Hepatic stellate cell (primary cell): ENCODE results near the gene C7orf25.

Experiments used
- DNase-seq: peaks from one replicate; pipeline ENCODE4 v3.0.0; 2011; ENCODE audit warnings: low spot score

C7orf25 gene

DNA sequence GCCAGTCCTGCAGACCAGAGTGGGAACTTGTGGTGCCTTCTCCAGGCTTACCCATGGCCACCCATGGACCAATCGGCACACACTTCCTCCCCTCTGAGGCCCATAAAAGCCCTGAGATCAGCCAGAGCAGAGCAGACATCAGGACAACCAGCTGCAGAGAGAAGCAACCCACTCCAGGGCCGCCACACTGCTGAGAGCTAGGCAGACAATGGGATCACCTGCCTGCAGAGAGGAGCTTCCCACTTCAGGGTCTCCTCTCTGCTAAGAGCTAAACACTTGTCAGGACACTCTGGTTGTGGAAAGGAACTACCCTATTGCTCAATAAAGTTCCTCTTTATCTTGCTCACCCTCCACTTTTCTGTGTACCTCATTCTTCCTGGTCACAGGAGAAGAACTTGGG is 34.0 kb downstream of the C7orf25 start:
- DNase-seq: no peak

DNA sequence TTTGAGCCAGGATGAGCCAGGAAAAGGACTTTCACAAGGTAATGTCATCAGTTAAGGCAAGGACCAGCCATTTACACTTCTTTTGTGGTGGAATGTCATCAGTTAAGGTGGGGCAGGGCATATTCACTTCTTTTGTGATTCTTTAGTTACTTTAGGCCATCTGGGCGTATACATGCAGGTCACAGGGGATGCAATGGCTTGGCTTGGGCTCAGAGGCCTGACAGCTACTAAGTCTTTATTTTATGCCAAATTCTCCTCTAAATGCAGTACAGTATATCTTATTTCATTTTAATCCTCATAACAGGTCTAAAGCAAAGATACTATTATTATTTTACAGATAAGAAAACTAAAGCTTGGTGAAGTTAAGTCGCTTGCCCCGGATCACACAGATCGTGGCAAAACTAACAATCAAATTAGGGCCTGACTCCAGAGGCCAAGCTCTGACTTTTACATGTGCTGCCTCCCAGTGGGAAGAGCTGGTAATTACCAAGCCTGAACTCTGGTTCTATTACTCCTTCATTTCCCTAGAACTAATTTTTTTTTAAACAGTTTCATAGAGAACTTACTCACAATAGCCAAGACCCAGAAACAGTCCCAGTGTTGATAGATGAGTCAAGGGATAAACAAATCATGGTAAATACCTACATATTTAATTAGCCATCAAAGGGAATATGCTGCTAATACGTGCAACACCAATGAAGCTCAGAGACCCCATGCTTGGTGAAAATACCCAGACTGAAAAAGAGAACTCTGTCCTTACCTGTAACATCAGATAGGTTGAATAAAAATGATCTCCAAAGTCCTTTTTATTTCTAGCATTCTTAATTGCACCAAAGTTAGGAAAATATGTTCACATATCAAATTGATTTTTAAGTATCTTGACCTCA is 35.4 kb downstream of the C7orf25 start:
- no peak for DNase-seq

DNA sequence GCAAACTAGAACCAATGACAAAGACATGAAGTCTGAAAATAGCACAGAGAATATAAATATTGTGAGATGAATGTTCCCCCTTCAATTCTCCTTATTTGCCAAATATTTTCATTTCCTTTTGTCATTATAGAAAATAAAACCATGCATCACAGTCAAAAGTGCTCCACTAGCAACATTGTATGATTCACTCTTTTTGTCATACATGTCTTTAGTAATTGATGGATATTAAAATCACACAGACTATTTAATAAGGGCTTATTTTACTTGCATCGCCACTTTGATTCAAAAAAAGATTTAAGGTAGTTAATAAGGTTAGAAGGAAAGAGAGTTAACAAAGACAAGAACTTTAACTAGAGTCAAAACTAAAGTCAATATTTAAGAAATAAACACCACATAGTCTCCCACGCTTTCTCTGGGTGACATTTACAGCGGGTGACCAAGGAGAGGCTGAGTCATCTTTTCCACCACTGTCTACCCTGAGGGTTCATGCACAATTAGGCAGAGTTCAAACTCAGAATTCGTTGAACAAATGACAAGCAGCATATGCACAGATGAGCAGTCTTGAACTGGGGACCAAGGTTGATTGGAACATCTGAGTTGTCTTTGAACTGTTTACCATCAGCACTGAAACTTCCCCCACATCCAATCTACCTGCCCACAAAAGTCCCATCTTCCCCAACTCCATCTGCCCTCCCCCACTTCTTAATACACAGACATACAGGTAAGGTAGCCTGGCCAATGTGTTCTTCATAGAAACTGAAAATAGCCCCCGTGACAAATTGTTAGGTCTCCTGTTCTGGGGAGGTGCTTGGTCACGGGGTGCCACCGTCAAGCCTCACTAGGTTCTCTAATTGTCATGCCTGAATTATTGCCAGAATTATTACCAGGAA is 42.5 kb downstream of the C7orf25 start:
- DNase-seq: no peak

DNA sequence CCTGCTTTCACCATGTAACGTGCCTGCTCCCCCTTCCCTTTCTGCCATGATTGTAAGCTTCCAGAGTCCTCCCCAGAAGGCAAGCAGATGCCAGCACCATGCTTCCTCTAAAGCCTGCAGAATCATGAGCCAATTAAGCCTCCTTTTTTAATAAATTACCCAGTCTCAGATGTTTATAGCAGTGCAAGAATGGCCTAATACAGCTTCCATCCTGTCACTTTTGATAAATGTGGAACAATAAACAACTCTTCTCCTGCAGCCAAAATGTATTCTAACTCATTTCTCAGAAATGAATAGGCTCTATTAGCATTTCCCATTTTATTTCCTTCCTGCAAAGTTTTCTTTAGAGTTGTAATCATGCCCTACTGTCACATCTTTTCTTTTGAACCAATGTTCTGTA is 43.4 kb downstream of the C7orf25 start:
- no peak for DNase-seq
